Renal pelvis (tissue), 4 donors: ENCODE data around the gene DUS1L. TPM values are rescaled to one million over a fixed set of nuclear protein-coding genes. Genes with fewer than 3 reads are reported as not detected.

ENCODE experiments used
- DNase-seq: peaks from one replicate; pipeline ENCODE4 v3.0.0-alpha.2; 2013
- polyA plus RNA-seq, 3 donors: library from polyadenylated mRNA; unstranded; fragments of 120-200 nt; gene quantifications; one replicate each; pipeline ENCODE4 v1.2.1, GENCODE V29; 2013; ENCODE audit not compliant: insufficient read length in 3 of 3

Gene DUS1L
- polyA plus RNA-seq, 3 donors, result 76.8 to 96.3 (median 90.9) TPM

DNA sequence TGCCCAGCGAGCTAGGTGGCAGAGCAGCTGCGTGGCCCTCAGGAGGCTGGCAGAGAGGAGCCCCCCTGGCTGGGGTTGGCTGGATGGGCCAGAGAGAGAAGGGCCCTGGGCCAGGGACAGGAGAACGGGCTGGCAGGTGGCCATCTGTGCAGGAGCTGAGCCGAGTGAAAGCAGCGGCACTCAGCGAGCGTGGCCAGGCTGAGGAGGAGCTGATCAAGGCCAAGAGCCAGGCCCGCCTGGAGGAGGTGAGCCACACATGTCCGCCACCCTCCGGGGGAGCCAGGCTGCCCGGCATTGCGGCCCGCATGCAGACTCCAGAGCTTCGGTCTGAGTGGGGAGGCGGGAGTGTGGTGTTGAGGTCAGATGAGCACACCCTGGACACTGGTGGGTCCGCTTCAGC is 36.2 kb downstream of the DUS1L start:
- no peak for DNase-seq

DNA sequence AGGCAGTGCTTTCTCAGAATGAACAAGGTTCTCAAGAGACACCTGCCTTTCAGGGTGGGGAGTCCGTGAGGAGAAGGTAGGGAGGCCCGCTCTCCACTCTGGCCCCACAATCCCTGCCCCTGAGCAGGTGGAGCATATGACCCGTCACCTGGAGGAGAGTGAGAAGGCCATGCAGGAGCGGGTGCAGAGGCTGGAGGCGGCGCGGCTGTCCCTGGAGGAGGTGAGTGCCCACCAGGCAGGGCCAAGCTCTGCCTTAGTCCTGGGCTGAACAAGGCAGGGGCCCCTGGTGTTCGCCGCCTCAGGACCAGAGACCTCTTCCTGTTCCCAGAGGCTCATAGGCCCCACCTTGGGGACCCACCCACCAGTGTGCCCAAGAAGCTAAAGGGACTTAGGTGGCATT is 36.6 kb downstream of the DUS1L start:
- DNase-seq, result no peak

DNA sequence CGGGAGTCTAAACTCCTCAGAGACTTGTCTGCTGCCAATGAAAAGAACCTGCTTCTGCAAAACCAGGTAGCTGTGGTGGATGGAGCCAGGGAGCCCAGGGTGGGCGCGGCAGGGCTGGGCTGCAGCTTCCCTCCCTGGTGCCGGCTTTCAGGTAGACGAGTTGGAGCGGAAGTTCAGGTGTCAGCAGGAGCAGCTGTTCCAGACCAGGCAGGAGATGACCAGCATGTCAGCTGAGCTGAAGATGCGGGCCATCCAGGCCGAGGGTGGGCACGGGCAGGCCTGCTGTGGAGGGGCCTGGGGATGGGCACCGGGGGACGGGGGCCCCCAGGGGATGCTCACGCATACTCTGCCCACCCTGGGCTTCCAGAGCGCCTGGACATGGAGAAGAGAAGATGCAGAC is 37.4 kb downstream of the DUS1L start:
- no peak for DNase-seq

DNA sequence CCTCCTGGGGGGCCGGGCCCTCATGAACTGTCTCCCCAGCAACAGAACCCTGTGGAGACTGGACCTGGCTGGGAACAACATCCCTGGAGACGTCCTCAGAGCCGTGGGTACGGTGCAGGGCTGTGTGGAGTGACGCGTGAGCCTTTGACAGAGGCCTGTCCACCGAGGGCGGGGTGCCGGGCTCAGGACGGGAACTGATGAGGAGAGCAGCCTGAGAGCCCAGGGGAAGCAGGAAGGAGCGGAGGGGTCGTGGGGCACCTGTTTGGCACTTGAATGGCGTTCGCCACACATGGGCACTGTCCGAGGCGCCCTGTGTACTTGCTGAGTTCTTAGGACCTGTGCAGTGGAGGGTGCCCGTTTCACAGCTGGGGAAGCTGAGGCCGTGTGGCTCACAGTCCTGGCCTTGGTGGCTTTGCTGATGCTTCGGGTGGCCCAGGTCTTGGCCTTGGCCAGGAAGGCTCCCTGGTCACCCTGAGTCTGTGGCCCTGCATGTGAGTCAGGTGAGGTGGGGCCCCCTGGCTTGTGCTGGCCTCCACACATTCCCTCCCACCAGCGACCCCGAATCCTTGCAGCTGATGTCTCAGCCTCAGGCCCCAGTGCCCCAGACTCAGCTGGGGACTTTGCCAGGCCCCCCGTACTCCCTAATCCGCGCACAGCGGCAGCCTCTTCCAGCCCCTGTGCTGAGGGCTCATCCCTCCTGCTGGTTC is 40.0 kb downstream of the DUS1L start:
- DNase-seq, result no peak

DNA sequence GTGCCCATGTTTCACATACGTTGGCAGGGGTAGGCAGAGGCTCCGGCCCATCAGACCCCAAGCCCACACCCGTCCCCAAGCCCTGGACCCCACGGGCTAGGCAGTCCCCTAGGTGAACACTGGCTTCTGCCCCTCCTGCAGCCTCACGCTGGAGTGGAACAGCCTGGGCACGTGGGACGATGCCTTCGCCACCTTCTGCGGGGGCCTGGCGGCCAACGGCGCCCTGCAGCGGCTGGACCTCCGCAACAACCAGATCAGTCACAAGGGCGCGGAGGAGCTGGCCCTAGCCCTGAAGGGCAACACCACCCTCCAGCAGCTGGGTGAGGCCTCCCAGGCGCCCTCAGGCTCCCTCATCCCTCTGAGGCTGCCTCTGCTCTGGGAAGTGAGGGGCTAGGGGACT is 40.7 kb downstream of the DUS1L start:
- DNase-seq, result no peak

DNA sequence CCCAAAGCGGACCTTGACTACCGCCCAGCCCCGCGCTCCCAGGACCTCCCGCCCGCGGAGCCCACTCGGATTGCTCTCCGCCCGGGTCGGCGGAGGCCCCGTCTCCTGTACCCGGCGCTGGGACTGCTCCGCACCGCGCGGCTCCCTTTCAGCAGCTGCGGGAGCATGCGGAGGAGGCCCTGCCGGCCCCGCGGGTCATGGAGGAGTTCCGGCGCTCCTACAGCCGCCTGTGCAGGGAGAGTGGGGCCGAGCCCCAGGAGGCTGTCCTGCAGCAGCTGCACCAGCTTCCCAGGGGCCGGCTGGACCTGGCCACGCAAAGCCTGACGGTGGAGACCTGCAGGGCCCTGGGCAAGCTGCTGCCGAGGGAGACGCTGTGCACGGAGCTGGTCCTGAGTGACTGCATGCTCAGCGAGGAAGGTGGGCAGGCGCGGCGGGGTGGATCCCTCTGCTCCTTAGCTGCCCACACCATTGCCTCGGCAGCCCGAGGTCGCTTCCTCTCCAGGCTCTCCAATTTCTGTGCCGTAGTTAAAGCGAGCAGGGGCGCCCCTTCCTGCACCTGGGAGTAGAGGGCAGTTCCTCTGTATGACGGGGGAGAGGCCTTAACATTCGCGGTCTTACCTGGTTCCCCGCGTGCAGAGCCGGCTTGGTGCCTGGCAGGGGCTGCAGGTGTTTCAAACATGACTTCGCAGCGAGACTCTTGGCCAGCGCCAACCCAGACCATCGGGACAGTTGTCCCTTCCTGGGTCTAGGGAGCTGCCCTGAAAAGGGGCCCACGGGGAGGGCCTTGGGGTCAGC is 42.0 kb downstream of the DUS1L start:
- DNase-seq, result no peak

DNA sequence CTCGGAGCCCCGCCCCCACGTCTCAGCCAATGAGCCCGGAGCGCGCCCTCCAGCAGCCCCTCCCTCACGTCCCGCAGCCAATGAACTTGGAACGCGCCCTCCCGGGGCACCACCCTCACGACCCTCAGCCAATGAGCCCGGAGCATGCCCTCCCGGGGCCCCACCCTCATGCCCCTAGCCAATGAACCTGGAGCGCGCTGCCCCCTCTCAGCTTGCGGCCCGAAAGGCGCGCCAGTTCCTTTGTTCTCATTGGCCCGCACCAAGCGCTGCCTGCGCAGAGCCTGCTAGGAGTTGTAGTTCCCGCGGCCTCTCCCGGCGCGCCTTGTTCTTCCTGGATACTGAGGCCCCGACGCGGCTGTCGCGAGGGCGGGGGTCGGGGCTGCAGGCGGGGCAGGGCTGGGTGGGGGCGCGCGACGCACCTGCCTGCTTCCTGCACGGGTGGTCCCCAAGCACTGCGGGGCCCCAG is 42.6 kb downstream of the DUS1L start, which contains the start of gene LRRC45:
Gene LRRC45, plus strand, starts transcription at position 325 of the 466 bp plus-strand sequence. CDS start 339 bp downstream, outside the sequence.
- DNase-seq, result peak; percentile 99

DNA sequence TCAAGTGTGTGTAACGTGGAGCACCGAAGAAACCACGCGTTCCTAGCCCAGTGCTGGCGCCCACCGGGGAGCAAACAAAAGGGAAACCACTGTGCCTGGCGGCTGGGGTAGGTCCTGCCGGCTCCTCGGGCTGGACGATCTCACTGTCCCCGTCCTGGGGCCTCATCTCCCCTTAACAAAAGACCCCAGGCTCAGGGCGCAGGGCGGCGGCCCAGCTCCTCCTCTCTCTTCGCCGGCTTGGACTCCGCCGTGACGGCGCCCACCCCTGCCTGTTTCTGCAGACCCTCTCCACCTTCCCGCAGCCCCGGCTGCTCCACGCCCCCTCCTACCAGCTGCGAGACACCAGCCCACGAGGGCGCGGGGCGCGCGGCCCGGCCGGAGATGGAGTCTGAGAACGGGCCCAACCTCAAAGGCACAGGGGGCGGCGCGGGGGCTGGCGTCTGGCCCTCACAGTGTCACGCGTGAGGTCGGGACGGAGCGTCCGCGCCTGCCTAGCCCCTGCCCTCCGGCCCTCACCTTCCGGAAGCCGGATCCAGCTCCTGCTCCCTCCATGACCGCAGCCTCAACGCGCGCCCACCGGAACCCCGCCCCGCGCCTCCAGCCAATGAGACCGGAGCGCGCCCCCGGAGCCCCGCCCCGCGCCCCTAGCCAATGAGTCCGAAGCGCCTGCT is 43.2 kb downstream of the DUS1L start, which contains the start of gene CENPX:
Gene CENPX, minus strand, starts transcription at position 569 of the 671 bp plus-strand sequence. Its CDS starts 17 bp downstream, at position 552.
- DNase-seq, result no peak

DNA sequence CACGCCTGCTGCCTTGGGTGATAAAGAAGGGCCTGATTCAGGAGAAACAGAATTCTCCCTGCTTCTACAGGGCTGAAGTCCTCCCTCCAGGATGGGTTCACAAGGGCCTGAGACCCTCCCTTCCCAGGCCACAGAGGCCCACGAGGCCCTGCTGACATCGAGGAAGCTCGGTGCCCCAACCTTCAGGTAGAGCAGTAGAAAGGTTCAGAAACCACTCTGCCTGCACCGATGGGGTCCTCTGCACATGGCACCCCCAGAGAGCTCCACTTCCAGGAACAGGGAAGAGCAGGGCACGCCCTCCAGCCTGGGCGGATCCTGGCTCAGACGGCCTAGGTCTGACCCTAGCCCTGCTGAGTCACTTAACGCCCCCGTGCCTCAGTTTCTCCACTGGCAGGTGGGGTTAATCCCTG is 43.7 kb downstream of the DUS1L start:
- DNase-seq, result no peak

DNA sequence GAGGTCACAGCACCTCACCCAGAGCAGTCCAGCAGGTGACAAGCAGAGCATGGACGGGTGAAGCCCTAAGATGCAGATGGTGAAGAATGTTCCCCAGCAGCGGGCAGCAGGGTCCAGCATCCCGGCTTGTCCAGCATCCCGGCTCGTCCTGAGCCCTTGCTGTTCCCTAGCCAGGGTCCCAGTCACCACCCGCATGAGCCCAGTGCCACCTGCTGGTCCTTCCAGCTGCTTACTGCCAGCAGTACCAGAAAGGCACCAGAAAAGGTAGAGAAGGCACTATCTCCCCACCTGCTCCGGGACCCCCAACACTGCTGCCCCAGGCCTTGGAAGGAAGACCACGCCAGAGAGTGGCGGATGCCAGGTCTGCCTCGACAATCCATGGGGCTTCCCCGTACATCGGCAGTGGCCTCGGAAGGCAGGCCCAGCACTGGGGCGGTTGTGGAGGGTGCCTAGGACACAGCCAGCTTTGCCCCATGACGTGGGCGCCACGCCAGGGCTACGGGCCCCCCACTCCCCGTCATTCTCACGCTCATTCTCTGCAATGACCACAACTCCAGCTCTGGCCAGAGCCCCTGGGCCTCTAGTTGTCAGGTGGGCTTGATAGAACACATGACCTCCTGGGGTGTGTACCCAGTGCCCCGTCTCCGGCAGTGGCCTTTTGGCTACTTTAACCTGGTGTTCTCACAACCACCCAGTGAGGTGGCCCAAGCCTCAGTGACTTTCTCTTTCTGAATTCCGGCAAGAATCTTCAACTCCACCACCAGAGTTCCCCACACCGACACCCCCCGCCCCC is 44.3 kb downstream of the DUS1L start:
- DNase-seq, result peak; percentile 73

DNA sequence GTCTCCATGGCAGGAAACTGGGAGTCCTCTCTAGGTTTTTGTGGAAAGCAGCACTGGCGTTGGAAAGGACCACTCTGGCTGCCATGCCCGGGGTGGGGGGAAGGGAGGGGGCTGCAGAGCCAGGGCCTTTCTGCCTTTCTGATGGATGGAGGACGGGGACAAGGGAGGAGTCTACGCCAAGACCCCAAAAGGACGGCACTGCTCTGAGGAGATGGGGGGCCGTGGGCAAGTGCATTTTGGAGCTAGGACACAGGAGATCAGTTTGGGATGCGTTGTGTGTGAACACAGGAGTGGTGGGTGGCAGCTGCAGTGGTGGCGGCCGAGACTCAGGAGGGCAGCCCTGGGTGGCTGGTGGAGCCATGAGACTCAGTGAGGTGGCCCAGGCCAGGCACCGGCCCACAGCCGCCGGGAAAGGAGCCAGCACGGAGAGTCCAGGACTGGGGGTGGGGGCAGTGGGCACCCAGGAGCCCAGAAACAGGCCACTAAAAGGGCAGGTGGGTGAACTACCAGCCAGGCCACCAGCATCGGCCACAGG is 45.0 kb downstream of the DUS1L start:
- DNase-seq, result no peak

DNA sequence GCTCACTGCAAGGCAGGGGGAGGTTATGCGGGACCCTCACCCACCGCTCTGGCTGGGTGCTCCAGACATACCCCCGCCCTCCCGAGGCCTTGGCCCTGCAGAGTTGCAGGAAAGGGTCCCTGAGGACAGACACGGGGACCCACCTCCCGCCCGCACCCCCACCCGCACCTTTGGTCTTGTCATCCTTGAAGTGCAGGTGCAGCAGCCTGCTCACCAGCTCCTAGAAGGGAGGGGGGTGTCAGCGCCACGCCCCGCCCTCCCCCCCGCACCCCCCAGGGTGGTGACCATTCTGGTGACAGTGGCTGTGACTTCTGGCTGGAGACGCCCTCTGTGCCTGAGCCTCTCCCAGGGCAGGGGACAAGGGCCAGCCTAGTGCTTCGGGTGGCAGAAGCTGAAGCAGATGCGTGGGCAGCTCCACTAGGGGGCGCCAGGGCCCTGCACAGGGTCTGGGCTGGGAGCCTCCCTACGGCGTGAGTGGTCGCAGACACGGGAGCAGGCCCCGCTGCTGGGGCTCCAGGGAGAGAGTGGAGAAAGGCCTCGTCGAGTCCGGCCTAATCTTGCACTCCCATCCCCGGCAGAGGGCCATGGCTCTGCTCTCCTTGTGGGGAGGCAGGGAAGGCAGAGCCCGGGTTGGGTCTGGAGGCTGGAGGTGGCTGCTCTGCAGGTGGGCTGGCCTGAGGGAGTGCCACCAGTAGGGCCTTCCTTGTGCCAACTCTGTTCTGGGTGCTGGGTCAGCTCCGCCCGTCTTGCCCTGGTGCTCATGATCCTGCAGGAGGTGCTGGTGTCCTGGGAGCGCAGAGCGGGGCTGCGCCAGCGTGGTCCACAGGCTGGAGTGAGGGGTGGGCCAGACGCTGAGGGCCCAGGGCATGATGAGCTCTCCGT is 45.7 kb downstream of the DUS1L start:
- no peak for DNase-seq

DNA sequence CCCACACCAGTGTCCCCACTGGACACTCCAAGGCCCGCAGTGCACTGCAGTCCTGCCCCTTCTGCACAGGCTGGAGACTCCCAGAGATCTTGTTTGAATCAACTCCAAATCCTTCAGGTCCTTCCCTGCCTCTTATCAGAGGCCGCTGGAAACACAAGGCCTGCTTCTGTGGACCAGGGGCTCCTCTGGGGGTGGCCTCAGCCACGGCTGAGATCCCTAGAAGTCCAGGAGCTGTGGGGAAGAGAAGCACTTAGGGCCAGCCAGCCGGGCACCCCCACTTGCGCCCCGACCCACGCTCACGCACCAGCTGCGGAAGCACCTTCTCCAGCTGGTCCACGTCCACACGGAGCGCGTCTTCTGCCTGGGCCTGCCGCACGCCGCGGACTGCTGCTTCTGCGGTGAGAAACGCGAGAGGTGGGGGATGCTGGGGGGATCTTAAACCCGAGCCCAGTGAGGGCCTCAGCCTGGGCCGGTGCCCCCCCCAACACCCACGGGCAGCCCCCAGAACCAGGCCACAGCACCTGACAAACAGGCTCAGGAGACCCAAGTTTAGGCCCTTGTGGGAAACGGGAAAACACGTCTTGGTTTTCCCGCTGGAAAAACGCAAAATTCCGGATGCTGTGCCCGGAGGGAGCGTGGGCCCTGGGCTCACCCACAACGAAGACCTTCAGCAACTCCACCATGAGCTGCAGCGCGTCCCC is 46.5 kb downstream of the DUS1L start:
- no peak for DNase-seq

DNA sequence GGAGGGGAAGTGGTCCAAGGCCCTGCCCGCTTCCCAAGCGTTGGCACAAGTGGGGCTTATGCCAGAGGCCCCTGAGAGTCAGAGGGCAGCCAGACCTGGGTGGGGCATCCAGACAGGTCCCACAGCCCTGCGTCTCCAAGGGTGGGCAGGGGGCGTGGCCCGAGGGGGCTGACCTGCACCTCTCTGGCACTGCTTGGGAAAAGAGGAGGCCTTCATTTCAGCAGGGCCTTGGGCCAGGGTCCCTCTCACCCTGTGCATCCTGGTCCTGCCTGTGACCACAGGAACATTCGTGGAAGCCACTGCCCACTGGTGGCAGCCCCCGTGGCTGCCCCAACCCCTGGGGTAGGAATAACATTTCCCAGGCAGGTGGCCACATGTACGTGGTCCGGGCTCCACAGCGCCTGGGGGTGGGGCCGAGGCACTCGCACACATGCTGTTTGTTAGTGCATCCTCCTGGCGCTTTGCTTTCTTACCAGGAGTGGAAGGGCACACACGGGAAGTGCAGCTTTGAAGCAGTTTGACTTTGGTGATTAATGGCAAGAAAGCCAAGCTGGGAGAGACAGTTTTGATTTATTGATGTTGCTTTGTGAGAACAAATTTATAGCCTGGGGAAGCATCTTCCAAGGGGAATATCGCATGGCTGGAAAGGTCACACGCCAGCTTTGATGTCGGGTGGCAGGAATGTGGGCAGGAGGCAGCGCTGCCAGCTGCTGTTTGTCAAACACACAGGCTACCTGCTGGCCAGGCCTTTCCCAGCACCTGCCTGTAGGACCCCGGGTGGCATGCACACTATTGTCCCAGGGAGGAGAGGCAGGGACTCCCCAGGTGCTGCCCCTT is 47.2 kb downstream of the DUS1L start:
- peak; percentile 82 for DNase-seq

DNA sequence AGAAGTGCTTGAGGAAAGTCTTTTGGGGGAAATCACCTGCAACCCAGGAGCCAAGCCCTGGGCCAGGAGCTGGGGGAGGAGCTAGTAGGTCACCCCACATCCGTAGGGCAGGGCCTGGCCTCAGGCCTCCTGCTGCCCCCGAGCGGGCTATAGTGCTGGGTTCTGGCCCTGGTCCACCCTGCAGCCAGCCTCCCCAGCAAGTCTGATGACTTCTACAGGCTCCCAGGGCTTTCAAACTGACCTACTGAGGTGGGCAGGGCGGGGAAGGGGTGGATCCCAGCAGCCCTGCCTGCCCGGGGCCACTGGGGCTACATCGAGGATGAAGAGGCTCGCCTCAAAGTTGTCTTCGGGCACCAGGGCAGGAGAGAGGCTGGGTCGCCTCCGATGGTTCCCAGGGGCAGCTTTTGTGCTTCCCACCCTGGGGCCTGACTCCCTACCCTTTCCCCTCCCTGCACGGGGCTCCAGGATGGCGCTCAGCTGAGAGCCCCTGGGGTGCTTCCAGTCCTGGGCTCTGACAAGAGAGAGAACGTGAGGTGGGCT is 47.9 kb downstream of the DUS1L start:
- no peak for DNase-seq

DNA sequence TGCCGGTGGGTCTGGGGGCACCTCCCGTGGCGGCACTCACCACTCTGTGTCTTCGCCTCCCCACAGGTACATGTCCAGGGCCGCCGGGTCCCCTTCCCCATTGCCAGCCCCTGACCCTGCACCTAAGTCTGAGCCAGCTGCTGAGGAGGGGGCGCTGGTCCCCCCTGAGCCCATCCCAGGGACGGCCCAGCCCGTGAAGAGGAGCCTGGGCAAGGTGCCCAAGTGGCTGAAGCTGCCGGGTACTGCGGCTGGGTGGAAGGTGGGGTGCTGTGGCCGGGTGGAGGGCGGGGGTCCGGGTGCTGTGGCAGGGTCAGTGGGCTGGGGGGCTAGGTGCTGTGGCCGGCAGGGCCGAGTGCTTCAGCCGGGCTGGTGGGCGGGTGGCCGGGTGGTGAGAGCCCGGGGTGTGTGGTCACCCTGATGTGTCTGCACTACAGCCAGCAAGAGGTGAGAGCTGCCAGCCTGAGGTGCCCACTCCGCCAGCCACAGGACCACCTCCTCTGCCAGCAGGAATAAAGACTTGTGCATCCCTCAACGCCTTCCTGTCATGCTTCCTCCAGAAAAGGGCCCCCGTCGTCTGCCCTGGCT is 48.6 kb downstream of the DUS1L start:
- DNase-seq, result no peak

DNA sequence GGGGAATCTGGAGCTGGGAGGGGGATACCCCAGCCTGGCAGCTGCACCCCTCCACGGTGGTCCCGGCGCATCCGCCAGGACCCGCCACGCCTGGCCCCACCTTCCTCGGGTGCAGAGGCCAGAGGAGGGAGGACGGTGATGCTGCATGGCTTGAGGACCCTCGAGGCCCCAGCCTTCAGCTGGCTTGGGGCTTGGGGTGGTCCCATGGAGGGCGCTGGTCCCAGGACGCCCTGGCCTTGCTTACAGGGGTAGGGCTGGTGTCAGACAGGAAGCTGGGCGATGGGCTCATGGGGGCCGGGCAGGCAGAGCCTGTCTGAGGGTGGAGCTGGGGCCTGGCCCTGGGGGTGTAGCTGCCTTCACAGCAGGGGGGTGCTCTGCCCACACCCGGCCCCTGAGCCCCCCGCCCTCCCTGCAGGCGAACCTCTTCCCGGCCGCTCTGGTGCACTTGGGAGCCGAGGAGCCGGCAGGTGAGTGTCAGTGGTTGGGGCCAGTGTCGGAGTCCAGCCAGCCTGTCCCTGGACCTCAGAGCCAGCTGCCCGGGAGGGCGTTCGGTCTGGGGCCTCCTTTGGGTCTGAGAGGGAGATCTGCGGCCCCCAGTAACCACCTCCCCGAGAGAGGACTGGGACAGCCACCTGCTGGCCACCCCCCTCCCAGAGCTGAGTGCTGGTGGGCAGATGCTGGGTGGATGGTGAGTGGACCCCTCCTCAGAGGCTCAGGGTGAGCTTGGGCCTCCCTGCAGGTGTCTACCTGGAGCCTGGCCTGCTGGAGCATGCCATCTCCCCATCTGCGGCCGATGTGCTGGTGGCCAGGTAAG is 49.3 kb downstream of the DUS1L start:
- no peak for DNase-seq
